HG02973 (cell line): Measurements from ENCODE around the gene ENAH.
"Not testable (repeated sequence)": the region's sequence is repeated elsewhere in the genome, so short reads cannot be mapped to it uniquely, and the experiment has no call there.

Source experiments
- ATAC-seq: cut with Tn5 transposase; IDR thresholded peaks from one replicate; pipeline ENCODE4 v1.9.1; 2021; ENCODE audit warnings: moderate library complexity; ENCODE audit not compliant: unreplicated experiment

ENAH gene

GRCh38 chr1:225652729-225653462 is at the start of gene ENAH:
TSS of gene ENAH (minus strand) at chr1:225653123. CDS start at chr1:225652690, 433 bp downstream.
- ATAC-seq = peak; percentile 58

DNA sequence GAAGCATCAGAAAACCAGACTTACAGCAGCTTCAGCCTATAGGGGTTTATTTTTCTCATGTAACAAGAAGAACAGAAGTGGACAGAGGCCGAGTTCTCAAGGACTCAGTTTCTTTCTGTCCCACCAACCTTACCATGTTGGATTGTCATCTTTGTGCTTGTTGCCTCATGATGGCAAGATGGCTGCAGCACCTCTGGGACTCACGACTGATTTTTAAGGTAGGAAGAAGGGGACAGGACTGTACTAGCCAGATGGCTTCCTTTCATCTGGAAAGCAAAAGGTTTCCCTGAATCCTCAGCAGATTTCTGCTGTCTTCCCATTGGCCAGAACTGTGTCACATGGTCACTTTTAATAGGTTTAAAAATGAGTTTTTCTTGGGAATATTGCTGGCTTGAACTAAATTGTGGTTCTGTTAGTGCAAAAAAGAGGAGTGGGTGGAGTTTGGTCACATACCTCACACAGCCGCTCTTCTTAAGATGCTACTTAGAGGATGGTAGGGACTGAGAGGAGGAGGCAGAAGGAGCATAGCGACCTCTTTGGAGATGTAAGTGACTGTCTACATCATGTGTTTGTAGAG is 48.1 kb upstream of the ENAH start:
- ATAC-seq = no peak

DNA sequence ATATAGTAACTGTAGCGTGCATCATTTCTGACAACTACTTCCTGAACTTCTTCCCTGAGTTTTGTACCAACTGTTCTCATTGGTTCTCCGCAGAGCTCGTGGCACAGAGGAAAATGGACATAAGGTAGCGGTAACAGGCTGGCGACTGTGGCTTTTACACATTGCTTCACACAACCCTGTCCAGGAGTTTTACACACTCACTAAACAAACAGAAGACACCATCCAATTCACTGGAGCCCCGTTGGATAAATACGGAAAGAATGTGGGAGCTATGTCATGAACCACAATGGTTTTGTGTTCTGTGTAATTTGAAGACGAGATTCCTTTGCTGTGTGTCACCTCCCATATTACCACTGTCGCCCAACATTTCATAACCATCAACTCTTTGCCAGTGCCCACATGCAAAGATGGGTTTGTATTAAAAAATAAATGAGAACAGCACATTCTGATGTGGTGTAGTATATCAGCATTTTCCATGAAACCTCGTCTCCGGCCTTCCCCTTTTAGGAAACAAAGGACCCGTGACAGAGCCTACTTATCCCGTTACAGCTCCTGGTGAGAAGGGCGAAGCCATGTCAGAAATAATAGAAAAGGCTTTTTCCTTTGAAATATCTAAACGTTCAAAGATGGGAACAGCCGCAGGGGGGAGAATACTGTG is 47.4 kb upstream of the ENAH start:
- ATAC-seq = no peak

DNA sequence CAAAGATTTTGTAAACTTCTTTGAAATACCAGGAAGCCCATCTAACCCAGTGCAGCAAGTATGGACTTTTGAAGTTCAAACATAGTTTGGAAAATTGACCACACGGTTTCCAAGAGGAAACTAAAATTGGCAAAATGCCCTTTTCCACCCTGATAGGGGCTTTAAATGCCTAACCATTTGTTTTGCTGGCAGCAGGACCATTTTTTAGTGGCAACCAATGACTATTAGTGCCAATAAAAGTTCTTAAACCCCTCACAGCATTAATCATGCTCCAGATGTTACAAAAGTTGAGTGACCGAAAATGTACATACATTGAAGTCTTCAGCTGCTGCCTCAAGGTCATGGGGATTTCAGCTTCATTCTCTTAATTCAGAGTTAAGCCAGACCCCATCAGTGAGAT is 46.4 kb upstream of the ENAH start:
- ATAC-seq = no peak

- ATAC-seq = not testable (repeated sequence)
Observed at GRCh38 chr1:225698194-225698593, 45.3 kb upstream of the ENAH start.

DNA sequence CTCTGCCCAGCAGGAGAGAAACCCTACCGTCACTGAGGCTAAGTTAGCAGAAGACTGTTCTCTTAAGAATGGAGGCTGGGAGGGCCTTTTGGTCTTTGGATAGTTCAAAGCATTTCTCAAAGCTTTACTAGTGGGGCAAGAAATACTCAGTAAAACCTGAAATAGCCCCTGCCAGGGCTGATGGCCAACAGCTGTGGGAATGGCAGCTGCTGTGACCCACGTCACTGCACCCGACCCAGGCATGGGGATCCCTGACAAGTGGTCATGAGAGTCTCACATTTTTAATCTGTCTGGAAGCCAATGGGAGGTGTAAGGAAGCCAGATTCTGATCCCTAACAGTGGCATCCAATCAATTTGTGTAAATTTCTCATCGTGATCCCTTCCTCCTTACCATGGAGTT is 44.5 kb upstream of the ENAH start:
- no peak for ATAC-seq

GRCh38 chr1:225695578-225696337 is 42.8 kb upstream of the ENAH start:
- no peak for ATAC-seq

DNA sequence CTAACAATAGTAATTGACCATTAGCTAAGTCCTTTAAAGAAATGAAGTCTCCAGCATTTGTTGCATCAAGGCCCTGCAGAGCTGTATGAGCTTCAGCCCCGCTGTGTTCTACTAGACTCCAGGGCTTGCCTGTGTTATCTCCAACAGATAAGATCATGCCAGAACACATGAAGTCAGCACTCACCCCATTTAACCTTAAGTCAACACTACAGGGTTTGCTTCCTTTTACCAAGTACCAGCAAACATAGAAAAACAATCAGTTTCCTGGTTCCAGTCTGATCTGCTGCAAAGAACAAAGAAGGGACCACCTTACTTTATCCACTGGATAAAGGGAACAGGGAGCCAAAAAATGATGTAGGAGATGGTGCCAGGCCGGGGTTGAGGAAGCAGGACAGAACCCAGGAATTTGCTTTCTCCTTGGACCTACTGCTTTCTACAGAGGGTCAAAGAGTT is 41.3 kb upstream of the ENAH start:
- no peak for ATAC-seq

GRCh38 chr1:225693697-225694096 is 40.8 kb upstream of the ENAH start:
- not testable (repeated sequence) for ATAC-seq

GRCh38 chr1:225693085-225693696 is 40.3 kb upstream of the ENAH start:
- ATAC-seq = no peak

GRCh38 chr1:225692517-225692879 is 39.6 kb upstream of the ENAH start:
- ATAC-seq = no peak

- no peak for ATAC-seq
Observed at GRCh38 chr1:225691861-225692516, 39.1 kb upstream of the ENAH start.

DNA sequence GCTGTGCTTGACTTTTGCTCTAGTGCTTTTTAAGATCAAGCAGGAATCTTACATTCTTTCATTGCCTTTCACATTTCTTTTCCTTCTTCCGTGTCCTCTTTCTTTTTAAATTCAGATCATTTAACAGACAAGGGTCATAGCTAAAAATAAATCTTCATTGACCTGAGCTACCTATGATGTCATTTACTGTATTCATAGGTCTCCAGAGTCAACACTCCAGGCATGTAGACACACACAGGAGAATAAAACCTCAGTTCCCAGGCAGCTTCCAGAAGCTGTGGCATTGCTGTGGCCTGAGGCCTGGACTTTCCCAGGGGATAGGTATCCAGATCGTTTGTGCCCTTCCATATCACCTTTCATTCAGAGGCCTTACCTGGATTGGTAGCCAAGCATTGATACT is 38.5 kb upstream of the ENAH start:
- ATAC-seq = no peak

DNA sequence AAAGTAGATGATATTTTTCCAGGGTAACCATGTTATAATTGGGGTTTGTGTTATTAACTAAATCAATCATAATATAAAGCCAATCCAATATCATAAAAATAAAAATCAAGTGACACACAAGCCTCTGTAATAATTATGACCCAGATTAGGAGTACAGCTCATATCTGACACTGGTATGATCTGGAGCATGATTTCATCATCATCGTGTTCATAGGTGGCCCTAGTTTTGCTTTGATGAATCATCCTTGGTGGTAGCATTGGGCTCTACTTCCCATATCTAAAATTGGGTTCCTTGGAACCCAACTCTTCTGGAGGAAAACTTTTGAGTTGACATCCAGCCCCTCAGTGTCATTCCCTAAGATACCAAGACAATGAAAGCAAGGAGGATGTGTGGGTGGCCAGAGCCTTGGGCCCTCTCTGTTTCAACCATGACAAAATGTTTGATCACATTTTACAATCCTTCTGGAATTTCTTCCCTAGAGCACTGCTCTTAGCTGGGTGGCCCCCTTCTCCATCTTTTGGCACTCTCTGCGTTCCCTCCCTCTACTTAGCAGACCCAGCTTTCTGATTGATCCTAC is 37.0 kb upstream of the ENAH start:
- ATAC-seq = no peak

DNA sequence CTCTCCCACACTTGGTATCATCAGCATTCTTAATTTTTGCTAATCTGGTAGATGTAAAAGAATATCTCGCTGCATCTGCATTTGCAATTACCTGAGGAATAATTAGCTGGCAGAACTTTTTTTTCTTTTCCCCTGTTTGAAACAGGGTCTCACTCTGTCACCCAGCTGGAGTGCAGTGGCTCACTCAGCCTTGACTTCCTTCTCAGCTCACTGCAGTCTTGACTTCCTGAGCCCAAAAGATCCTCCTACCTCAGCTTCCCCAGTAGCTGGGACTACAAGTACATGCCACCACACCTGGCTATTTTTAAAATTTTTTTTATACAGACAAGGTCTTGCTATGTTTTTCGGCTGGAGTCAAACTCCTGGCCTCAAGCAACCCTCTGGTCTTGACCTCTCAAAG is 35.4 kb upstream of the ENAH start:
- ATAC-seq = no peak

GRCh38 chr1:225685476-225686176 is 32.7 kb upstream of the ENAH start:
- no peak for ATAC-seq

DNA sequence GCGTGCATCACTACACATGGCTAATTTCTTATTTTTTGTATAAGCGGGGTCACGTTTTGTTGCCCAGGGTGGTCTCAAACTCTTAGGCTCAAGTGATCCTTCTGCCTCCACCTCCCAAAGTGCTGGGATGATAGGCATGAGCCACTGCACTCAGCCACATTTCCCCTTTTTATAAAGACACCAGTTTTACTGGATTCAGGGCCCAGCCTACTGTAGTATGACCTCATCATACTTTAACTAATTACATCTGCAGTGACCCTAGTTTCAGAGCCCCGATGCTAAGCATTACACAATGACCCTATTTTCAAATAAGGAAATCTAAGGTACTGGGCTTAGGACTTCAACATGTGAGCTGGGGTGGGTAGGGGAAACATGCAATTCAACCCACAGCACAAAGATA is 31.8 kb upstream of the ENAH start:
- ATAC-seq = no peak

DNA sequence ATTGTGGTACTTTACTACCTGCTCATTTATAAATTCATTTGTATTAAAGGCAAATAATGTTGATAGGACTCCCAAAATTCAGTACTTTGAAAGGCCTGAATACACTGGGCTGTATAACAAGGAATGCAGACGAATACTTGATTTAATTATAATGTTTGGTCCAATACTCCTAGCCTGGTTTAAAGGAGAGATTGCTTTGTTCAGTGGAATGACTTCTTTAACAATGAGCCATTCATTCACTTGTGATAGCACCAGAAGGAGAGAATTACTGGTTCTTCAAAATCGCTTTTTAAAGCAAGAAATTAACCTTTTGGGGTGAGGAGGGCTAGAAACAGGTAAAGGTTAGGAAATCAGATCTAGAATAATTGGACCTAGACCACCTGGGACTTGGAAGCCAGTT is 28.3 kb upstream of the ENAH start:
- ATAC-seq = no peak

- no peak for ATAC-seq
Observed at GRCh38 chr1:225678545-225678944, 25.6 kb upstream of the ENAH start.
